PFSK-1 (cell line): Measurements from ENCODE around the gene COX4I1.

Source experiments
- FOXP2 ChIP-seq: optimal IDR thresholded peaks from 2 replicates; pipeline ENCODE3; 2011; ENCODE audit warnings: borderline replicate concordance, control low read depth, inconsistent platforms; ENCODE audit not compliant: insufficient read depth; ENCODE audit errors: extremely low read length, extremely low read depth
- POLR2AphosphoS5 ChIP-seq: IDR thresholded peaks from 2 replicates; pipeline ENCODE4 v1.6.1; 2012; ENCODE audit warnings: low read depth, mild to moderate bottlenecking, control low read depth, low read length, moderate library complexity
- REST ChIP-seq, 2 experiments: IDR thresholded peaks; 2 replicates each; pipeline versions ENCODE4 v1.6.1 to v1.8.0; 2011 to 2012; ENCODE audit warnings: low read depth in 2 of 2, low read length in 2 of 2, control low read depth in 1 of 2, inconsistent platforms in 1 of 2, mild to moderate bottlenecking in 1 of 2, moderate library complexity in 1 of 2; ENCODE audit not compliant: insufficient read depth in 1 of 2
- SIN3A ChIP-seq: IDR thresholded peaks from 2 replicates; pipeline ENCODE4 v1.6.1; 2012; ENCODE audit warnings: mild to moderate bottlenecking, low read length, moderate library complexity, borderline replicate concordance; ENCODE audit not compliant: insufficient read depth
- TAF1 ChIP-seq: IDR thresholded peaks from 2 replicates; pipeline ENCODE4 v1.6.1; 2012; ENCODE audit warnings: low read length, control low read depth, borderline replicate concordance; ENCODE audit not compliant: insufficient read depth

COX4I1 gene

GRCh38 chr16:85820604-85821372 lies 21.3 kb downstream of the COX4I1 start:
- TF ChIP-seq REST (IDR thresholded peaks at IDR 0.05; ENCODE audit: insufficient read depth in 1 of 2, low read depth in 2 of 2, low read length in 2 of 2), result no peak
- no peak for TF ChIP-seq SIN3A
- no peak for TF ChIP-seq POLR2AphosphoS5
- no peak for TF ChIP-seq TAF1
- TF ChIP-seq FOXP2, result no peak

- TF ChIP-seq TAF1, result no peak
- TF ChIP-seq POLR2AphosphoS5, result no peak
- TF ChIP-seq REST (IDR thresholded peaks at IDR 0.05; ENCODE audit: insufficient read depth in 1 of 2, low read depth in 2 of 2, low read length in 2 of 2), result no peak
- TF ChIP-seq SIN3A, result no peak
- TF ChIP-seq FOXP2, result peak; percentile 44
Measured at GRCh38 chr16:85821390-85822135, 22.1 kb downstream of the COX4I1 start.

- no peak for TF ChIP-seq POLR2AphosphoS5
- no peak for TF ChIP-seq FOXP2
- no peak for TF ChIP-seq TAF1
- no peak for TF ChIP-seq SIN3A
- no peak for TF ChIP-seq REST (IDR thresholded peaks at IDR 0.05; ENCODE audit: insufficient read depth in 1 of 2, low read depth in 2 of 2, low read length in 2 of 2)
Measured at GRCh38 chr16:85822145-85822544, 22.6 kb downstream of the COX4I1 start.

GRCh38 chr16:85823328-85823920 lies 23.9 kb downstream of the COX4I1 start:
- TF ChIP-seq POLR2AphosphoS5 (no peak), FOXP2 (no peak), TAF1 (no peak), REST (IDR thresholded peaks at IDR 0.05; ENCODE audit: insufficient read depth in 1 of 2, low read depth in 2 of 2, low read length in 2 of 2) (no peak), SIN3A (no peak)
